ENCODE data around the gene RAB3D. TPM values are rescaled to one million over a fixed set of nuclear protein-coding genes. Genes with fewer than 3 reads are reported as not detected.

RAB3D gene
- total RNA-seq, 2 experiments from 2014 or later, result 1.2 to 2.2 TPM

DNA sequence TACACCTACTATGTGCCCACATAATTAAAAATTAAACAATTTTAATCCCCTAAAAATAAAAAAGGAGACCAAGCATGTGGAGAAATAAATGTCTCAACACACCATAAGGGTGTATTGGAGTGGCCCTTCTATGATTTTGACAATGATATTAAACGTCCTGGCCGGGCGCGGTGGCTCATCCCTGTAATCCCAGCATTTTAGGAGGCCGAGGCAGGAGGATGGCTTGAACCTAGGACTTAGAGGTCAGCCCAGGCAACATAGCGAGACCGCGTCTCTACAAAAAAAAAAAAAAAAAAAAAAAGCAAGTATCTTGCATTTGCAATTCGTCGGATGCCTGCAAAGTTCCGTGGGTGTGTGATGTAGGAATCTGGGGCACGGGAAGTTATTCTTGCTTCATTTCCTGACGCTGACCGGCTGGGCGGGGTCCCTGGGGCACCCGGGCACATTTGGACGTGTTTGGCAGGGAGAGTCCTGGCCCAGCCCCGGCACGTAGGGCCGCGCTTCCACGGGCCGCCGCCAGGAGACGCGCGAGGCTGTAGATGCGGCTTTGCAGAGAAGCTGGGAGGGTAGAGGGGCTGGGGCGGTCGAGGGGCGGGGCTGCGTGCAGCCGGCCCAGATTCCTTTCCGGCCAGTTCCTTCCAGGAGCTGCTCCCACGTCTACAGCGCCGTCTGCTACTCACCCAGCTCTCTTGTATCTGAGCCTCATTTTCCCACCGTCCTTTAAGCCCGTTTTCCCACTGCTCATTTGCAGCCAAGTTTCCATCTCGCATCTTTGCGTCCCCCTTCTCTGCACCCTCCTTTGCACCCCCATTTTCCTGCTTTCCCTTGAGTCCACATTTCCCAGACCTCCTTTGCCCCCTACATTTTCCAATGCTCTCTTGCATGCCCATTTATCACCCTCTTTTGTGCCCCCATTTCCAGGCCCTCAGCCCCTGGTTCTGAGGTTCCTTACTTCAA lies 45.7 kb downstream of the RAB3D start:
- H3K27ac ChIP-seq (ENCODE audit: low read depth in 1 of 2, low read length in 2 of 2), result no peak overlapping the region
- H3K27me3 ChIP-seq (ENCODE audit: control insufficient read depth in 1 of 2, insufficient read depth in 2 of 2, low read length in 2 of 2), result peaks cover 14 to 16% of the 10 kb centered on the region in 2 experiments
- peak; percentile 98 for ATAC-seq (ENCODE audit: poor library complexity)
- Mint-ChIP-seq H3K36me3 (ENCODE audit: low read depth) (no peaks in the 10 kb centered on the region), H3K27ac (no peak overlapping the region), H3K9me3 (no peaks in the 10 kb centered on the region), H3K4me1 (ENCODE audit: low read depth) (peaks cover 9% of the 10 kb centered on the region), H3K27me3 (peaks cover 39% of the 10 kb centered on the region), H3K4me3 (no peak overlapping the region)
- ChIA-PET POLR2A (interaction anchor here (1.1 kb wide), 2 partner anchors 11 to 82 kb away, joined by 4 to 7 read pairs; no protein-coding TSS in a partner anchor), CTCF (interaction anchor here (0.6 to 1.5 kb wide), 17 partner anchors 11 to 1971 kb away, joined by 3 to 16 read pairs (median 3); partner anchors contain the start of genes CCDC159, ODAD3, PRKCSH and SWSAP1)
- H3K4me1 ChIP-seq (ENCODE audit: insufficient read depth, low read length), result peaks cover 11% of the 10 kb centered on the region
- no peaks in the 10 kb centered on the region for H3K9me3 ChIP-seq (ENCODE audit: control insufficient read depth in 1 of 2, insufficient read depth in 1 of 2, low read length in 2 of 2)
- H3K4me3 ChIP-seq (ENCODE audit: low read length), result no peak overlapping the region
- intact Hi-C loops (cut with DNase I, micrococcal nuclease), result loop anchor here (1.0 to 2.0 kb wide), 4 partner anchors 153 to 294 kb away; no protein-coding TSS in a partner anchor
- H3K36me3 ChIP-seq (ENCODE audit: insufficient read depth, low read length), result no peaks in the 10 kb centered on the region
- DNase-seq, result peak; percentile 57 to 87 (median 77)
- TF ChIP-seq, protein P1, sequence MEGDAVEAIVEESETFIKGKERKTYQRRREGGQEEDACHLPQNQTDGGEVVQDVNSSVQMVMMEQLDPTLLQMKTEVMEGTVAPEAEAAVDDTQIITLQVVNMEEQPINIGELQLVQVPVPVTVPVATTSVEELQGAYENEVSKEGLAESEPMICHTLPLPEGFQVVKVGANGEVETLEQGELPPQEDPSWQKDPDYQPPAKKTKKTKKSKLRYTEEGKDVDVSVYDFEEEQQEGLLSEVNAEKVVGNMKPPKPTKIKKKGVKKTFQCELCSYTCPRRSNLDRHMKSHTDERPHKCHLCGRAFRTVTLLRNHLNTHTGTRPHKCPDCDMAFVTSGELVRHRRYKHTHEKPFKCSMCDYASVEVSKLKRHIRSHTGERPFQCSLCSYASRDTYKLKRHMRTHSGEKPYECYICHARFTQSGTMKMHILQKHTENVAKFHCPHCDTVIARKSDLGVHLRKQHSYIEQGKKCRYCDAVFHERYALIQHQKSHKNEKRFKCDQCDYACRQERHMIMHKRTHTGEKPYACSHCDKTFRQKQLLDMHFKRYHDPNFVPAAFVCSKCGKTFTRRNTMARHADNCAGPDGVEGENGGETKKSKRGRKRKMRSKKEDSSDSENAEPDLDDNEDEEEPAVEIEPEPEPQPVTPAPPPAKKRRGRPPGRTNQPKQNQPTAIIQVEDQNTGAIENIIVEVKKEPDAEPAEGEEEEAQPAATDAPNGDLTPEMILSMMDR (IDR thresholded peaks at IDR 0.05), result peak; percentile 86

DNA sequence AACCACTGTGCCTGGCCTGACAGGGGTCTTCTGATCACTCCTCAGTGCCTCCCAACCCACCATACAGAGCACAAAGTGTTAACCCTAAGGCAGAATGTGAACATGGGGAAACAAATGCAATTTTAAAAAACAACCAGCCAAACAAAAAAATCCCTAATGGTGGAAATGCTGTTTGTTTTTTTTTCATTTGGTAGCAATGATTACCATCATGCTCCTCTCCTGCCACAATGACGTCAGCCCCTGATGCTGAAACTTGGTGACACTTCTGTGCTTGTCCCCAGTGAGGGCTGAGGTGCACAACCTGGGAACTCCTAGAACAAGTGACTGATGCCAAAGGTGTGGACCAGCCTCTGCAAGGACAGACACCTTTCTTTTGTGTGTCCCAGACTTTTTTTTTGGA lies 47.5 kb downstream of the RAB3D start:
- ChIA-PET POLR2A (no interaction called here), CTCF (interaction anchor here (1.4 kb wide), 1 partner anchor 90 kb away, joined by 6 read pairs; no protein-coding TSS in a partner anchor)
- TF ChIP-seq, protein P1 (IDR thresholded peaks at IDR 0.05), result no peak
- H3K36me3 Mint-ChIP-seq (ENCODE audit: low read depth), result no peaks in the 10 kb centered on the region
- Histone ChIP-seq H3K9me3 (ENCODE audit: control insufficient read depth in 1 of 2, insufficient read depth in 1 of 2, low read length in 2 of 2) (no peaks in the 10 kb centered on the region), H3K4me3 (ENCODE audit: low read length) (no peak overlapping the region), H3K27ac (ENCODE audit: low read depth in 1 of 2, low read length in 2 of 2) (no peak overlapping the region), H3K4me1 (ENCODE audit: insufficient read depth, low read length) (peaks cover 11% of the 10 kb centered on the region), H3K36me3 (ENCODE audit: insufficient read depth, low read length) (no peaks in the 10 kb centered on the region), H3K27me3 (ENCODE audit: control insufficient read depth in 1 of 2, insufficient read depth in 2 of 2, low read length in 2 of 2) (peaks cover 17 to 21% of the 10 kb centered on the region in 2 experiments)
- intact Hi-C loops (cut with DNase I, micrococcal nuclease), result loop anchor here in 1 of 2 experiments (2.0 kb wide), 1 partner anchor 295 kb away; no protein-coding TSS in a partner anchor
- no peak overlapping the region for H3K27ac Mint-ChIP-seq
- H3K4me1 Mint-ChIP-seq (ENCODE audit: low read depth), result peaks cover 9% of the 10 kb centered on the region
- peak in 1 of 14 experiments; percentile 35 for DNase-seq
- H3K27me3 Mint-ChIP-seq, result peaks cover 43% of the 10 kb centered on the region
- H3K9me3 Mint-ChIP-seq, result no peaks in the 10 kb centered on the region
- no peak overlapping the region for H3K4me3 Mint-ChIP-seq
- no peak for ATAC-seq (ENCODE audit: poor library complexity)

DNA sequence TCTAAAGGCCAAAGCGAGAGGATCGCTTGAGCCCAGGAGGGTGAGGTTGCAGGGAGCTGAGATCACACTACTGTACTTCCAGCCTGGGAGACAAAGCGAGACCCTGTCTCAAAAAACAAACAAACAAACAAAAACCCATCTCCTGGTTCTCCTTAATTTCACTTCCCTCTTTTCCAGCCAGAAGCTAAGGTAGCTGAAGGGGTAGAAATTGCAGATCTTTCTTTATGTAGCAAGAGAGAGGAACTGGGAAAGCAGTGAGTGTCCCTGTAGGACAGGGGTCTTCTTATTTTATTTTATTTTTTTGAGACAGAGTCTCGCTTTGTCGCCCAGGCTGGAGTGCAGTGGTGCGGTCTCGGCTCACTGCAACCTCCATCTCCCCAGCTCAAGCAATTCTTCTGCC lies 48.0 kb downstream of the RAB3D start:
- Histone ChIP-seq H3K36me3 (ENCODE audit: insufficient read depth, low read length) (no peaks in the 10 kb centered on the region), H3K4me1 (ENCODE audit: insufficient read depth, low read length) (peaks cover 11% of the 10 kb centered on the region), H3K4me3 (ENCODE audit: low read length) (no peak overlapping the region), H3K9me3 (ENCODE audit: control insufficient read depth in 1 of 2, insufficient read depth in 1 of 2, low read length in 2 of 2) (no peaks in the 10 kb centered on the region), H3K27me3 (ENCODE audit: control insufficient read depth in 1 of 2, insufficient read depth in 2 of 2, low read length in 2 of 2) (peaks cover 17 to 25% of the 10 kb centered on the region in 2 experiments), H3K27ac (ENCODE audit: low read depth in 1 of 2, low read length in 2 of 2) (no peak overlapping the region)
- no peak overlapping the region for H3K27ac Mint-ChIP-seq
- peaks cover 9% of the 10 kb centered on the region for H3K4me1 Mint-ChIP-seq (ENCODE audit: low read depth)
- ChIA-PET CTCF (interaction anchor here (1.1 kb wide), 1 partner anchor 191 kb away, joined by 3 read pairs; no protein-coding TSS in a partner anchor), POLR2A (no interaction called here)
- no peak overlapping the region for H3K4me3 Mint-ChIP-seq
- TF ChIP-seq, protein P1 (IDR thresholded peaks at IDR 0.05), result no peak
- peaks cover 48% of the 10 kb centered on the region for H3K27me3 Mint-ChIP-seq
- DNase-seq (no peak), ATAC-seq (ENCODE audit: poor library complexity) (no peak)
- H3K9me3 Mint-ChIP-seq, result no peaks in the 10 kb centered on the region
- intact Hi-C loops (cut with DNase I, micrococcal nuclease), result no loop called here
- H3K36me3 Mint-ChIP-seq (ENCODE audit: low read depth), result no peaks in the 10 kb centered on the region
